GM12892 (cell line): ENCODE data around the gene ARSB.

ENCODE experiments used
- DNase-seq: peaks from one replicate; pipeline ENCODE4 v3.0.0; 2011; ENCODE audit not compliant: insufficient read length
- FAIRE-seq: peaks from 2 replicates; lab custom pipeline; 2011; peaks lifted over from hg19 to GRCh38; lab: Jason Lieb, UNC
- POLR2A ChIP-seq: IDR thresholded peaks from 2 replicates; pipeline ENCODE4 v1.6.1; 2011; ENCODE audit warnings: low read depth, low read length, control low read depth
- POLR2AphosphoS5 ChIP-seq: IDR thresholded peaks from 2 replicates; pipeline ENCODE4 v1.6.1; 2011; ENCODE audit warnings: low read depth, low read length, control low read depth

Gene ARSB

DNA sequence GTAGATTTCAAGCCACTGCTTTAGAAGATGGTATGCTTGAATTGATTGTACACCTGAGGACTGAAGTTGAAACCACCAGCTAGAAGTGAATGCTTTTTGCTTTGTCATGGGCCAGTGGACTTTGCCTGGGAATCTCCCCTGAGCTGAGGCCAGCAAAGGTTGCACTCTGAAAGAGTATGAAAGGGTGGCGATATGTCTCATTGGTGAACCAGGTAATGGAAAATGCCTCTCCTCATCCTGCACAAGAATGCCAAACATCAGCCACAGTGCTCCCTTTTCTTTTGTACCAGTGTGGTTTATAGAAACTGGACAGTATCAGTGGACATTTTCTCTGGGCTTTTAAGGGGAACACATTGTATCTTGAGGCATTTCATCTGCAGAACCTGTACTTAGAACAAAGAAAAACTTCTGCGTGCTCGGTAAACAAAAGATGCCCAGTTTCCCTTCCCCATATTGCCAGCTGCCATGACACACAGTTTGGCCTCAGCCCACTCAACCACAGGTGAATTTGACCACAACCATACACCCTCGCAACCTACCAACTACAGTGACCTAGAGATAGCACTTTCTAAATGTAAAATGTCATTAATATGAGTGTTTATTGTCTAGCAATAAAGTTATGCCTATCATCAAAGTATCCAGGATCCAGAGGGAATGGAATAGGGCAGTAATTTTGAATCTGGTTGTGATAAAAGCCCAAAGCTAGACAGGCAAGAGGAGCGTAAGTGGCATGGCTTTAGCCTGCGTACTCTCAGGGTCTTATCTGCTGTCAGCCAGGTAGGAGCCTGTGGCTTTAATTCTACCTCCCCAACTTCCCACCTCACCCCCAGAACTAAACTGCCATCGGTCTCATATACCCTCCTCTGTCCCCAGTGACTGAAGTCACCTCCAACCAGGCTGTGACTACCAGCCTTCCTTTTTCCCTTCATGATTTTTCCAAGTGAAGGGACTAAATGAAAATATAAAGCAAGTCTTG is 257.0 kb downstream of the ARSB start:
- no peak for TF ChIP-seq POLR2A
- TF ChIP-seq POLR2AphosphoS5 = no peak; the same call in 1 of the 2 replicates
- FAIRE-seq (peak; percentile 100), DNase-seq (peak; percentile 38)
